ENCODE measurements around the gene DAZAP1.

DAZAP1 gene

DNA sequence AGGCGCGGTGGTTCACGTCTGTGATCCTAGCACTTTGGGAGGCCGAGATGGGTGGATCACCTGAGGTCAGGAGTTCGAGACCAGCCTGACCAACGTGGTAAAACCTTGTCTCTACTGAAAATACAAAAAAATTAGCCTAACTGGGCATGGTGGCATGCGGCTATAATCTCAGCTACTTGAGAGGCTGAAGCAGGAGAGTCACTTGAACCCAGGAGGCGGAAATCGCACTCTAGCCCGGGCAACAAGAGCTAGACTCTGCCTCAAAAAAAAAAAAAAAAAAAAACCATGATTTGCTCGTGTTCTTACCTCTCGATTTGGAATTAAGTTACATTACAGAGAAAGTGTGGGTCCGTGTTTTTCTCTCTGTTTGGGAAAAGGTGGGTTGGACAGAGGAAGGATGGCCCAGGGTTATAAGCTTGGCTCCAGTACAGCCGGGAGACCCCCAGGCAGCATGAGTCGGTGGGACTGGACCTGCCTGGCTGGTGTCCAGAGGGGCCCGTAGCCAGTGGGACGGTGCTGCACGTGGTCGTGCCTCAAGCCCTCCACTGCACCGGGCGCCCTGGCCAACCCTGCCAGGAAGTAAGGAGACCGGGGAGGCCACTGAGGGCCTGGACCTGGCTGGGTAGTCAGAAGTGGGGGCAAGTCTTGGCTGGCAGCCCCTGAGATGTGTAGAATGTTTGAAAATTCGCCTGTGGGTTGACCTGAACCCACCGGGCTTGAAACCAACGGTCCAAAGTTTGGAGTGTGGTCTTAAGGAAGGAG lies 34.5 kb downstream of the DAZAP1 start:
- DNase-seq (ENCODE audit: low spot score) = no peak

DNA sequence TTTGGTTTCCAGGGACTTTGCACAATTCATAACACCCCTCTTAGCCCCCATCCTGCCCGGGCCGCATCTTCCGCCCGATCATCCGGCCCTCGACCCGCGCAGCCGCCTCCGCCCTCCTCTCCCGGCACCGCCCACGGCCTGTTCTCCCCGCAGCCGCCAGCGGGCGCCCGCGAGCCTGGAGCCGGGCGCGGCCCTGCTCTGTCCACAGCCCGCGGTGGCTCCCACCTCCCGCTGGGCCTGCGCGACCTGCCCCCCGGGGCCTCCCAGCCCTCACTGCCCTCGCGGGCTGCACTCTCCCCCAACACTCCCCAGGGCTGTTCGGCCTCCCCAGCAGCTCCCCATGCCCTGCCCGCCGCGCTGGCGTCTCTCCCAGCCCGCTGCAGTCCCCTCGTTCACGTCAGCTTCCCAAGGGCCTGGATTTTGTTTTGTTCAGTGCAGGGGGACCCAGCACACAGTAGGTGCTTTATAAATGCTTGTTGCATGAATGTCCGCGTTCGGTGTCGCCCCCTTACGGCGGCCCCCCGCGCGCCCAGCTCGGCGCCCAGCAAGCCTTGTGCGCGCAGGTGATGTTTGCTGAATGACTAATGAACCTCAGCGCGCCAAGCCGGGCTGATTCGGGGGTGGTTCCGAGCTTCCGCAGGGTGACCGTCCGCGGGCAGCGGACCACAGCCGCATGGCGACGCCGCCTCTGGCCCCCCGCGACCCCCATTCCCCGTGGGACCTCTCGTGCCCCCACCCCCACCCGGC lies 38.0 kb downstream of the DAZAP1 start:
- DNase-seq (ENCODE audit: low spot score) = peak; percentile 89

DNA sequence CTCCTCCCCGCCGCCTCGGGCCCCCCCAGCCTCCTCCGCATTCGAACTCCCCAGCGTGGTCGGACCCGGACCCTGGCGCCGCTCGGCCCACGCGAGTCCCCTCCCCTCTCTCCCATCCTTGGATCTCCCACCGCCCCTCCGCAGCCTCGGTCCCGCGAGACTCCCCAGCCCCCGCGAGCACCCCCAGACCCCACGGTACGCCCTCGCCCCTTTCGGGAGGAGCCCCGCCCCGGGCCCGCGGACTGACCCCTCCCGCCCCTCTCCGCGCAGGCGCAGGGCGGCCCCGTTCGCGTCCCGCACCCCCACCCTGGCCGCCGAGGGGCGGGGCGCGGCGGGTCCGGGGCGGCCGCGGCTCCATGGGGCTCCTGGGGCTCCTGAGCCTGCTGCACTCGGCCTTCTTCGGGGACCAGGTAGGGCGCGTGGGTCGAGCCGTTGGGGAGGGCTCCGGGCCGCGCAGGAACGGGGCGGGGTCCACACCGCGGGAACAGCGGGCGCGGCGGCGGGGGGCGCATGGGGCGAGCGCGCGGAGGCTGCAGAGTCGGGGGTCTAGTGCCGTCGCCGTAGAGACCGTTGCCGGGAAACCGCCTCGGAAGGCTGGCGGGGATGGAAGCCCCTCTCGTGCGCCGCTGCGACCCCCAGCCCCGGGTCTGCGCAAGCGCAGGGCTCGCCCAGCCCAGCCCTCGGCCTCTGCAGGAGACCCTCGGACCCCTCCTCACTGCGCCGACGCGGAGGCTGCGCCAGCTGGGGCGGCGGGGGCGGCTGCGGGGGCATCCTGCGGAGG lies 38.7 kb downstream of the DAZAP1 start:
- DNase-seq (ENCODE audit: low spot score) = peak; percentile 88

DNA sequence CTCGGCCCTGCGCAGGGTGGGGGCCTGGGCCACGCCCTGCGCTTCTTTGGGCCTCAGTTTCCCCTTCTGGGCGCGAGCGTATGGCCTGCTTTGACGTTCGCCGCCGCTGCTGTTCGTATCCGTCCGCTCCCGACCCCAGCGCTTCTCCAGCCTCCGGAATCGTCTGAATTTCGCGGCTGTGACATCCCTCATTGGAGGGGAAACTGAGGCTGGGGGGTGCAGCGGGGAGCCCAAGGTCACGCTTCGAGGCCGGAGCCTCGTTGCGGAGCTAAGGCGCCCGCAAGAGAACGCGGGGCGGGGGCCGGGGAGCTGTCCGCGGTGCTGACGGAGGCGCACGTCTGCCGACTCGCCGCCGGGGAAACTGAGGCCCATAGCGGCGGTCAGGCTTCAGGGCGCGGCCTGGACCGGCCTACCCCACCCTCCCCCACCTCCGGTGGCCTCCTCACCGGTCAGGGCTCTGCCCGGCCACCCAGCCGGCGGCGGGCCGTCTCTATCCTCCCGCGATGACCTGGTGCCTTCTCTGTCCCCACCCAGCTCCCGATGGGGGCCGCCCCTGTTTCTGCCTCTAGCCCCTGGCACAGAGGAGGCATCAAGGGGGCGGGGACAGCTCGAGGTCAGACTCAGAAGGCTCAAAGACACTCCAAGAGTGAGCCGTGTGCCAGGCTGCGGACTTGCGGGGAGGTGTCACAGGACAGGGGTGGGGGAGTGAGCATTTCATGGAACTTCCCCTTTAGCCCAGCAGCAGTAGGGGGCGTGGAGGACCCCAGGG lies 39.5 kb downstream of the DAZAP1 start:
- peak; percentile 79 for DNase-seq (ENCODE audit: low spot score)

DNA sequence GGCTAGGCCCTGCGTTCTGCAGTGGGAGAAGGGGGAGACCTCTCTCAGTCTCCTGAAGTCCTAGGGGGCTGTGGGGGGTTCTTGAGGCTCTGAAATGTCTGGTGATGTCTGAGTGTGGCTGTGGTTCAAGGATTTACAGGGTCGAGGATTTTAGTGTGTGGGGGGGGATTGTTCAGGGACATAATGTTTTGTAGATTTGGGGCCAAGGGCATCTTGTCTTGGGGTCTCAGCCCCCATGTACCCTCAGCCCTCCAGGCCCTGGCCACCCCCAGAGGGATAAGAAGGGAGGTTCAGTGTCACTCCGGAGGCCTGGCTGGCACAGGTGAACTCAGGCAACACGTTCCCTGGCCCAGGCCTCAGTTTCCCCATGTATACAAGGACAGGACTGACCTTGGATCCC lies 40.1 kb downstream of the DAZAP1 start:
- DNase-seq (ENCODE audit: low spot score) = no peak

DNA sequence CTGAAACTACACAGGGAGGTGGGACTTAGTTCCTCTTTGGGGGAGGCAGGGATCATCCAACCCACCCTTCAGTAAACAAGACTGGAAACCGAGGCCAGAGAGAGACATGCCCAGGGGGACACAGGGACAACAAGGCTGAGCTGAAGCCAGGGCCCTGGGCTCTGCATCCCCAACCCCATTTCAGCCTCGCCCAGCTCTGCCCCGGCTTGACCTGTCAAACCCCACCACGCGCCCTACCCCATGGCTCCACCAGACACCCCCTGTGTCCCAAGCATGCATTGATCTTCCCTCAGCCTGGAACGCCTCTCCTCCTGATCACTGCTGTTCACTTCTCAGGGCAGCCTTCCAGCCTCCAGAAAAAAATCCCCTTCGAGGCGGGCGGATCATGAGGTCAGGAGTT lies 40.6 kb downstream of the DAZAP1 start:
- DNase-seq (ENCODE audit: low spot score) = no peak

DNA sequence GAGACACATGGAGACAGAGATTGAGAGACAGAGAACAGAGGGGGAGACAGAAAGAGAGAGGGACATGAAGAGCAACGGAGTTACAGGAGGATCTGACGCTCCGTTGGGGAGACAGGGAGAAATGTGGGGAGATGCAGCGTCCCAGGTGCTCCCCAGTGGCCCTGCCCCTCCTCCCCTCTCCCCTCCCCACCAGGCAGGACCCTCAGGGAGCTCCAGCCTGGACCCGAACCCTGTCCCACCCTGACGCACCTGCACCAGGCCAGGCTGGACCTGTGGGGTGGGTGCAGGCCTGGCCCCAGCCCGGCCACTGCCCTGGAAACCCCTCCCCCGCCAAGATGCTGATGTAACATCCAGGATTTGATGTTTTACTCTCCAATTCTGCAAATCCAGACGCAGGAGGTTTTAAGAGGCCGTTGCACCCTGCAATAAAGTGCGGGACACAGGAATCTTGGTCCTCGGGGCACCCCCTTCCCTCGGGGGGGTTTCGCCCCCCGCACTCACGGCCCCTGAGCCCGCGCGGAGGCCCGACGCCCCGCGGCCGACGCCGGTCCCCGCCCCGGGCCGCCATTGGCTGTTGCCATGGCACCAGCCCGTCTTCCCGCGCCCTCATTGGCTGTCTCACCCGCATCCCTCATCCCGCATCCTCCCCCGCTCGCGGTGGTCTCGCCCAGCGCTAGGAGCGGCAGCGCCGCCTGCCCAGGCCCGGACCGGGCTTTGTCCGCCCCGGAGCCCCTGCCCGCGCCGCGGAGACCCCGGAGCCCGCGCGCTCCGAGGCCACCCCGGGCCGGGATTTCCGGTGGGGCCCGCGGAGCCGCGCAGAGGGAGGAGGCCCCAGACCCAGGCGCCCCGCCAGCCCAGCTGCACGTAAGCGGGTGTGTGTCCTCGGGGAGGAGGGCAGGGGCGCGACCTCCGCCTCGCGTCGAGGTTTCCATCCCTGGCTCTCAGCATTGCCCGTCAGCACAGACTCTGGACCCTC lies 42.4 kb downstream of the DAZAP1 start, which contains the start of gene APC2:
Gene APC2, plus strand, starts transcription at position 655 of the 976 bp plus-strand sequence. CDS start 2,881 bp downstream, outside the sequence.
- peak; percentile 92 for DNase-seq (ENCODE audit: low spot score)

DNA sequence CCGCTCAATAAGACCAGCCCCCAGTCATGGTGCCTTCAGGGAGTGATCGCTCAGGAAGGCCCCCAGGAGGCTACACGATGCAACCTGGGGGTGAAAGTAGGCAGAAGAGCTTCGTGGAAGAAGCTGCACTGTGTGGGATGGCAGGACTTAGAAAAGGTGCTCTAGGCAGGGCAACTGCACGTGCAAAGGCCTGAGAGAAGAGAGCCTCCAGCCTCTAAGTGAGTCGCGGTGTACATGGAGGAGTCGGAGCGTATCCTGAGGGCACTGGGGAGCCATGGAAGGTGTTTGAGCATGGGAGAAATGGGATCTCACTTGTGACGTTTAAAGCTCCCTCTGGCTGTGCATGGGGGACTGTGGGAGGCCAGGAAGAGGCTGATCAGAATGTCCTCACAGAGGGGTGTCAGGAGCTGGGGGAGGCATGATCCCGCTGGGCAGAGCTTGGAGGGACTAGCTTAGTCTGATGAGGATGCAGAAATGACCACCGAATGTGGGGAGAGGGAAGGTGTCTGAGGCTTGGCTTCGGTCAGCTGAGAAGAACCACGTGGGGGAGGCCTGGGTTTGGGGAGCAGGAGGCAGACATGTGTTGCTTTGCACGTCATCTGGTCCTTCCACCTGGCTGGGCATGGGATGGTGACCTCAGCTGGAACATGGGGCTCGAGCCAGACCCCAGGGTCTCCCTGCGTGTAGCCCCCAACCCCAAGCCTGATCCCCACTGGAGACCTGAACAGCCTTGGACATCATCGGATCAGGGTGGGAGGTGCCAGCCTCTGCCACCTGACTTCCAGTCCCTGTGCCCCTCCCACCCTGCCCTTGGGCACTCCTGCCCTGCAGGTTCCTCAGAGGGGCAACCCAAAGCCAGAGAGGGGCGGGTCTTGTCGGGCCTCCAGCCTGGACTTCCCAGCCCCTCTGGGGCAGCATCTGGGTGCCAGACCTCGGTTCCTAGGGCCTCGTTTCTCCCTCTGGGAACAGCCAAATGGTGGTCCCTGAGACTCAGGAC lies 43.6 kb downstream of the DAZAP1 start:
- no peak for DNase-seq (ENCODE audit: low spot score)

DNA sequence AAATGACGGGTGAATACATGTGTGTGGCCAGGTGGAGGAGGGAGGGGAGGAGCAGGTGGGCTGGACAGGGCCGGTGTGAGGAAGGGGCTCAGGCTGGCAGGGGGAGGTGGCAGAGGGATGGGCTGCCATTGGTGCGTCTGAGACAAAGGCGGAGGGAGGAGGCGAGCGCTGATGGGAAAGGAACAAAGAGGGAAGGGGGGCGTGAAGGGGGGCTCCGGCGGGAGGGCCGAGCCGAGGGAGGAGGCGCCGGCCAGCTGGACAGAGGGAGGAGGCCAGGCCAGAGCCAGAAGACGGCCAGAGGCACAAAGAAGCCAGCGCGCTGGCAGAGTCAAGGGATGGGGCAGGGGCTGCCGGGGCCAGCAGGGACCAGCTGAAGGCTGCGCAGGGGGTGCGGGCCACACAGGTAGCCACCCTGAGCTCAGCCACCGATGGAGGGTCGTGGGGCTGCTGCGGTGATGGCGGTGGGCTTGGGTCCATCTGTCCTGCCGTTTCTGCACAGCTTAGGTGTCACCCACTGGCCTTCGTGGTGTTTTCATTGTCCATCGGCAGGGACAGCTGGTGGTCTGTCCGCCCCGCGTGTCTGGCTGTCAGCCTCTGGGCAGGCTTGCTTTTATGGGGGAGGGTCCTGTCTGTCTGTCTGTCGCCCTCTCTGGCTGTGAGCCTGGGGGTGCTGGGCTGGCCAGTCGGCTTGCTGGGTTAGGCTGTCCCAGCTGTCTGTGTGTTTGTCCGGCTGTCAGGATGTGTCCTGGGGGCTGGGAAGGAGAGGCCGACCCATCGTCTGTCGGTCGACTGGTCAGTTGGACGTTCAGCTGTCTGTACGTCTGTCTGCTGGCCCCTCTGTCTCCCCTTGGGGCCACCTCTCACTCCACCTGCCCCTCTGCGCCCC lies 44.8 kb downstream of the DAZAP1 start:
- peak; percentile 80 for DNase-seq (ENCODE audit: low spot score)

DNA sequence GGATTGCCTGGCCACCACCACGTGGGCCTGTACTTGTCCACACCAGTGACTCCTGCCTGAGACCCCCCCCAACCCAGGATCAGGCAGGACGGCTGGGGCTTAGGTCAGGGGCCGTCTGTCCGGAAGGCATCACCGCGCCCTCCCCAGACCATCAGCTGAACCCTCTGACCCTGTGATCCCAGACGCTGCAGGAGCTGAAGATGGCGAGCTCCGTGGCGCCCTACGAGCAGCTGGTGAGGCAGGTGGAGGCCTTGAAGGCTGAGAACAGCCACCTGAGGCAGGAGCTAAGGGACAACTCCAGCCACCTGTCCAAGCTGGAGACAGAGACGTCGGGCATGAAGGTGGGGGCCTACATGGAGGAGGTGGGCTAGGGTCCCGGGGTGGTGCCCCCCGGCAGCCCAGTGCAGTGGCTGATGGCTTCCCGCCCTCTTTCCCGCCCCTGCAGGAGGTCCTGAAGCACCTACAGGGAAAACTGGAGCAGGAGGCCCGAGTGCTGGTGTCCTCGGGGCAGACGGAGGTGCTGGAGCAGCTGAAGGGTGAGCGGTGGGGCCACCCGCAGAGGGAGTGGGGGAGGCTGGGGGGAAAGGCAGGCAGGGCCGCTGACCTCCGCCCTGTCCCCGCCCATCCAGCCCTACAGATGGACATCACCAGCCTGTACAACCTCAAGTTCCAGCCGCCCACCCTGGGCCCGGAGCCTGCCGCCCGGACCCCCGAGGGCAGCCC lies 45.6 kb downstream of the DAZAP1 start:
- DNase-seq (ENCODE audit: low spot score) = no peak

DNA sequence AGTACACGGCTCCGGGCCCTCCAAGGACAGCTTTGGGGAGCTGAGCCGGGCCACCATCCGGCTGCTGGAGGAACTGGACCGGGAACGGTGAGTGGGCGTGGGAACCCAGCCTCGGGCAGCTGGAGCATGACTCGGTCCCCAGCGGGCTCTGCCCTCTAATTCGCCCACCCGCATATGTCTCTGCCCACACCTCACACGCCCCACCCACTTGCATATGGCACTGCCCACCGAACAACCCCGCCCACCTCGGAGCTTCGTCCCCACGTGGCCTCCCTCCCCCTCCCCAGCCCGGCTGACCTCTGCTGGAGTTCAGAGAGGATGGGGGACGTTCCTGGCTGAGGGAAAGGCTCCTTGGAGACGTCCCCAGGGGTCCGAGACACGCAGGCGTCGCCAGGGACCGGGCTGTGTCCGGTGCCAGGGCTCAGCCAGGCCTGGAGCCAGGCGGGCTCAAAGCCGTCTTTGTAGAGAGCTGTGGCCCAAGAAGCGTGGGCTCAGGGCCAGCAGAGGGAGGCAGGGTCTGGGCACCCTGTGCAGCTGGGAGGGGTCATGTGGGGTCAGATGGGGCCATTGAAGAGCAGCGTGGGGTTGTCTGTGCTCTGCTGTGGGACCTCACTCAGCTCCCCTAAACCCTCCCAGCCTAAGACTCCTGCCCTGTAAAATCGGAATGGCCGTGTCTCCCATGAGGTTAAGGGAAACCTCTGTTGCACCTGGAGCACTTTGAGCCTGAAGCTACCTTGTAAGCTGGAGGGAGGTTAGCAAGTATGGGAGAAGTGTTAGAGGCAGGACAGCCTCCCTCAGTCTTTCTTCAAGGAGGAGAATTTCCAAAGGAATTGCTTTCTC lies 46.4 kb downstream of the DAZAP1 start:
- DNase-seq (ENCODE audit: low spot score) = peak; percentile 72

DNA sequence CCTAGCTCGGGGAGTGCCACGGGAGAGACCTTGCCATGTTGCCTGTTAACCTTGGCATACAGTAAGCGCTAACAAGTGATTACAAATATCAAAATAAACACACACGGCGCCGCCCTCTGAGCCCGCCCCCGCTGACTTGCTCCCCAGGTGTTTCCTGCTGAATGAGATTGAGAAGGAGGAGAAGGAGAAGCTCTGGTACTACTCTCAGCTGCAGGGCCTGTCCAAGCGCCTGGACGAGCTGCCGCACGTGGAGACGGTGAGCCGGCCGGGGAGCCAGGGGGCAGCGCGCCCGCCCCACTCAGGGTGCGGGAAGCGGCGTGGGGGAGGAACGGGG lies 47.6 kb downstream of the DAZAP1 start:
- no peak for DNase-seq (ENCODE audit: low spot score)

DNA sequence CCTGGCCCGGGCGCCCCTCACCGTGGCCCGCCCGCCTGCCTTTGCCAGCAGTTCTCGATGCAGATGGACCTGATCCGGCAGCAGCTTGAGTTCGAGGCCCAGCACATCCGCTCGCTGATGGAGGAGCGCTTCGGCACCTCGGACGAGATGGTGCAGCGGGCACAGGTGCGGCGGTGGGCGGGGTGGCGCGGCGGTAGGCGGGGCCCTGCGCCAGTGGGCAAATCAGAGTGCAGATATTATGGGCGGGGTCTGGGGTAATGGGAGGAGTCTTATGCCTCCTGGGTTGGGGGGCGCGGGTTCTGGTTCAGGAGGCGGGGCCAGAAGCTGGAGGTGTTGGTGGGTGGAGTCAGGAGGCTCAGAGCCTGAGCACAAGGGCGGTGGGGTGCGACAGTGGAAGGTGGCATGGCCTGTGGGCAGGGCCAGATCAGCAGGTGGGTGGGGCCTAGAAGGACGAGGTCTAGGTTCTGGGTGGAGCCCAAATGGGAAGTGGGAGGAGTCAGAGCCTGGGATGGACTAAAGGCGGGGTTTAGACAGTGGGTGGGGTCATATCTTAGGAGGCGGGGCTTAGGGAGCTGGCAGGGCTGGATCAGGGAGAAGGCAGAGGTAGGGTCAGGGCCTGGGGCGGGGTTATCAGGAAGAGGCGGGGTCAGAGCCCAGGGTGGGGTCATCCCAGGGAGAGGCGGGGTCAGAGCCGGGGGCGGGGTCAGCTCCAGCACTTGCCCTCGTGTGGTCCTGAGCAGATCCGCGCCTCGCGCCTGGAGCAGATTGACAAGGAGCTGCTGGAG lies 48.1 kb downstream of the DAZAP1 start:
- DNase-seq (ENCODE audit: low spot score) = peak; percentile 88

DNA sequence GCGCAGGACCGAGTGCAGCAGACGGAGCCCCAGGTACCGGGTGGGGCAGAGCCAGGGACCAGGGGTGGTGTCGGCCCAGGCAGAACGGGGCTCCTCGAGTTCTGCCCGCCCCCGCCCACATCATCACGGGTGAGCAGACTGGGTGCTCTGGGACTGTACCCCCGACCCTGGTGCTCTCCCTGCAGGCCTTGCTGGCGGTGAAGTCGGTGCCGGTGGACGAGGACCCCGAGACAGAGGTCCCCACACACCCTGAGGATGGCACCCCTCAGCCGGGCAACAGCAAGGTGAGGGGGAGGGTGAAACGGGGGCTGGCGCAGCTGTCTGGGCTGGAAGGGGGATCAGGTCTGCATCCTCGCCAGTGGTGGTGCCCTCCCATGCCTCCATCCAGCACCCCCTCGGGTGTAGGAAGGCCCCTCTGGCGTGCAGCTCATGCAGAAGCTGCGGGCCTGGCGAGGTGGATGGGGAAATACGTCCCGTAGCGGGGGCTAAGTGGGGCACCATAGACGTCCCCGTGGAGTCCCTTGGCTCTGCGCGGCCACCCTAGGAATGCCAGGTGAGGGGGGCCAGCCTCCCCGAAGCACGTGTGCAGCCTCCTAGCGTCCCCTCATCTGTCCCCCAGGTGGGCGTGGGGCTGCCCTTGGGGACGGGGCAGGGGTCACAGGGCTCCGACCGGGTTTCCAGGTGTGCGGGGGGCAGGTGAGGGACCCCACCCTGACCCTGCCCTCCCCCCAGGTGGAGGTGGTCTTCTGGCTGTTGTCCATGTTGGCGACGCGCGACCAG lies 48.9 kb downstream of the DAZAP1 start:
- DNase-seq (ENCODE audit: low spot score) = no peak

DNA sequence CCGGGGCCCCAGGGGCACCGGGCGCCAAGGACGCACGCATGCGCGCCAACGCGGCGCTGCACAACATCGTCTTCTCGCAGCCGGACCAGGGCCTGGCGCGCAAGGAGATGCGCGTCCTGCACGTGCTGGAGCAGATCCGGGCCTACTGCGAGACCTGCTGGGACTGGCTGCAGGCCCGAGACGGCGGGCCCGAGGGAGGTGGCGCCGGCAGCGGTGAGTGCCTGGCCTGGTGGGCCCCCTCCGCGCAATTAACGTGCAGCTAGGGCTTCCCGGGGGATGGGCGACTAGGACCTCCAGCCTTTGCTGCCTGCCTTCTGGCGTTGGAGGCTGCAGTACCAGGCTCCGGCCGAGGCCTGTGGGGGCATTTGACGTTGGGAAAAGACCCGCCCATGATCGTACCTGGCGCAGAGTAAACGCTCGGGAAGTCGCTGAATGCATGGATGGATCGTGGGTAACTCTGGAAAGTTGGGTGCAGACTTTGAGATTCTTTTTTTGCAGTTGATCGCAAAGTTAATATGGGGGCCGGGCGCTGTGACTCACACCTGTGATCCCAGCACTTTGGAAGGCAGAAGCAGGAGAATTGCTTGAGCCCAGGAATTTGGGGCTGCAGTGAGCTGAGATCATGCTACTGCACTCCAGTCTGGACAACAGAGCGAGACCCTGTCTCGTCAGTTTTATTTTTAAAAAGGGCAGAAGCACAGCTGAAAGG lies 49.8 kb downstream of the DAZAP1 start:
- no peak for DNase-seq (ENCODE audit: low spot score)

All from ecto neural progenitor cell (in vitro differentiated cells).